Panc1 (cell line): ENCODE data around the gene DZIP1.

Experiments
- CTCF ChIP-seq: fragments of 450-650 bp; IDR thresholded peaks from 2 replicates; pipeline ENCODE4 v1.5.1; 2017; ENCODE audit warnings: mild to moderate bottlenecking
- POLR2AphosphoS5 ChIP-seq: IDR thresholded peaks from 2 replicates; pipeline ENCODE4 v1.6.1; 2012; ENCODE audit warnings: mild to moderate bottlenecking, low read depth, low read length, moderate library complexity
- TCF7L2 ChIP-seq: IDR thresholded peaks from 2 replicates; pipeline ENCODE4 v1.6.1; 2011; ENCODE audit warnings: mild to moderate bottlenecking, low read depth, low read length, inconsistent platforms
- TF ChIP-seq, protein P1 (sequence below), 2 experiments: IDR thresholded peaks; 2 replicates each; pipeline ENCODE4 v1.6.1; 2011 to 2012; ENCODE audit warnings: low read depth in 2 of 2, control low read depth in 1 of 2, low read length in 1 of 2, mild to moderate bottlenecking in 1 of 2, moderate library complexity in 1 of 2; ENCODE audit not compliant: insufficient read depth in 1 of 2

- TF ChIP-seq CTCF (no peak), POLR2AphosphoS5 (no peak), TCF7L2 (no peak)
- TF ChIP-seq, protein P1, sequence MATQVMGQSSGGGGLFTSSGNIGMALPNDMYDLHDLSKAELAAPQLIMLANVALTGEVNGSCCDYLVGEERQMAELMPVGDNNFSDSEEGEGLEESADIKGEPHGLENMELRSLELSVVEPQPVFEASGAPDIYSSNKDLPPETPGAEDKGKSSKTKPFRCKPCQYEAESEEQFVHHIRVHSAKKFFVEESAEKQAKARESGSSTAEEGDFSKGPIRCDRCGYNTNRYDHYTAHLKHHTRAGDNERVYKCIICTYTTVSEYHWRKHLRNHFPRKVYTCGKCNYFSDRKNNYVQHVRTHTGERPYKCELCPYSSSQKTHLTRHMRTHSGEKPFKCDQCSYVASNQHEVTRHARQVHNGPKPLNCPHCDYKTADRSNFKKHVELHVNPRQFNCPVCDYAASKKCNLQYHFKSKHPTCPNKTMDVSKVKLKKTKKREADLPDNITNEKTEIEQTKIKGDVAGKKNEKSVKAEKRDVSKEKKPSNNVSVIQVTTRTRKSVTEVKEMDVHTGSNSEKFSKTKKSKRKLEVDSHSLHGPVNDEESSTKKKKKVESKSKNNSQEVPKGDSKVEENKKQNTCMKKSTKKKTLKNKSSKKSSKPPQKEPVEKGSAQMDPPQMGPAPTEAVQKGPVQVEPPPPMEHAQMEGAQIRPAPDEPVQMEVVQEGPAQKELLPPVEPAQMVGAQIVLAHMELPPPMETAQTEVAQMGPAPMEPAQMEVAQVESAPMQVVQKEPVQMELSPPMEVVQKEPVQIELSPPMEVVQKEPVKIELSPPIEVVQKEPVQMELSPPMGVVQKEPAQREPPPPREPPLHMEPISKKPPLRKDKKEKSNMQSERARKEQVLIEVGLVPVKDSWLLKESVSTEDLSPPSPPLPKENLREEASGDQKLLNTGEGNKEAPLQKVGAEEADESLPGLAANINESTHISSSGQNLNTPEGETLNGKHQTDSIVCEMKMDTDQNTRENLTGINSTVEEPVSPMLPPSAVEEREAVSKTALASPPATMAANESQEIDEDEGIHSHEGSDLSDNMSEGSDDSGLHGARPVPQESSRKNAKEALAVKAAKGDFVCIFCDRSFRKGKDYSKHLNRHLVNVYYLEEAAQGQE (IDR thresholded peaks at IDR 0.05; ENCODE audit: insufficient read depth in 1 of 2, low read depth in 2 of 2, low read length in 1 of 2), result no peak
Observed at GRCh38 chr13:95571941-95572340, 72.6 kb downstream of the DZIP1 start.
